GM12874 (cell line): Measurements from ENCODE around the gene GRIK4.

Experiments used
- CTCF ChIP-seq: IDR thresholded peaks from 2 replicates; pipeline ENCODE4 v1.5.1; 2011; ENCODE audit warnings: low read depth, mild to moderate bottlenecking, control low read depth, low read length, moderate library complexity; ENCODE audit not compliant: insufficient read depth

GRIK4 gene

GRCh38 chr11:120898568-120898967 is 387.0 kb downstream of the GRIK4 start:
- no peak for TF ChIP-seq CTCF

- no peak for TF ChIP-seq CTCF
Observed at GRCh38 chr11:120899720-120900119, 388.2 kb downstream of the GRIK4 start.

- TF ChIP-seq CTCF, result no peak
Observed at GRCh38 chr11:120900643-120901042, 389.1 kb downstream of the GRIK4 start.

- no peak for TF ChIP-seq CTCF
Observed at GRCh38 chr11:120903686-120904085, 392.1 kb downstream of the GRIK4 start.

GRCh38 chr11:120904116-120904515 is 392.6 kb downstream of the GRIK4 start:
- TF ChIP-seq CTCF, result no peak

GRCh38 chr11:120906766-120907165 is 395.2 kb downstream of the GRIK4 start:
- no peak for TF ChIP-seq CTCF

GRCh38 chr11:120907971-120908370 is 396.4 kb downstream of the GRIK4 start:
- no peak for TF ChIP-seq CTCF
